ENCODE results near the gene ACSS1.
A peak's percentile ranks its signal among the peaks of the same experiment; 100 is the strongest.

Gene ACSS1

DNA sequence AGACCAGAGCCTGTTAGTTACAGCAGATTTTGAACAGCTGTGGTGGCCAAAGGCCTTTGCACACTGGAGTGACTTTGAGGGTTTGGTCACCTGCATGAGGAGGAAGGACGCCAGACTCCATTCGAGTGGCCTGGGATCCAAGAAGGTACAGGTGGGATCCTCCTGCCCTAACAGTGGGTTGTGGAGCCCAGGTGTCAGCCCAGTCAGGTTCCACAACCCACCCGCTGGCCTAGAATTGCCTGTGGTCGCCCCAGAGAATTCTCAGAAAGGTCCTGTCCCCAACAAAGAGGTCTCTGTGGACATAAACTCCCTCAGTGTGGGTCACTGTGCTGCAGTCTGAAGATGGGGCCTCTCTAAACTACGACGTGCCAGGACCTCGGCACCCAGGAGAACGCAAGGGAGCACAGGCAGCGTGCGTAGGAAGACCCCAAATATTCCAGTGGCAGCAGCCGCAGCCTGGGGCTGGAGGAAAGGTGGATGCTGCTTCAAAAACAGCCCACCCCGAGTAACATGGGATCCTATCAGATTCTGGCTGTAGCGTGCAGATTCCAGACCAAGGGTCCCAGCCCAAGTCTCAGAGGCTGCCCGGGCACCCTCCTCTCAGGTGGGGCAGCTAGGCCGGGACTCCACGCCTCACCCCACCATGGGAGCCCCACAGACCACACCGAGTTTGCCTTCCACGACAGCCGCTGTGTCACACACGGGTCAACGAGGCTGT lies 16.0 kb downstream of the ACSS1 start:
- no peak overlapping the region for H3K4me3 ChIP-seq (ENCODE audit: low read depth, low read length)
- TF ChIP-seq, protein P1, sequence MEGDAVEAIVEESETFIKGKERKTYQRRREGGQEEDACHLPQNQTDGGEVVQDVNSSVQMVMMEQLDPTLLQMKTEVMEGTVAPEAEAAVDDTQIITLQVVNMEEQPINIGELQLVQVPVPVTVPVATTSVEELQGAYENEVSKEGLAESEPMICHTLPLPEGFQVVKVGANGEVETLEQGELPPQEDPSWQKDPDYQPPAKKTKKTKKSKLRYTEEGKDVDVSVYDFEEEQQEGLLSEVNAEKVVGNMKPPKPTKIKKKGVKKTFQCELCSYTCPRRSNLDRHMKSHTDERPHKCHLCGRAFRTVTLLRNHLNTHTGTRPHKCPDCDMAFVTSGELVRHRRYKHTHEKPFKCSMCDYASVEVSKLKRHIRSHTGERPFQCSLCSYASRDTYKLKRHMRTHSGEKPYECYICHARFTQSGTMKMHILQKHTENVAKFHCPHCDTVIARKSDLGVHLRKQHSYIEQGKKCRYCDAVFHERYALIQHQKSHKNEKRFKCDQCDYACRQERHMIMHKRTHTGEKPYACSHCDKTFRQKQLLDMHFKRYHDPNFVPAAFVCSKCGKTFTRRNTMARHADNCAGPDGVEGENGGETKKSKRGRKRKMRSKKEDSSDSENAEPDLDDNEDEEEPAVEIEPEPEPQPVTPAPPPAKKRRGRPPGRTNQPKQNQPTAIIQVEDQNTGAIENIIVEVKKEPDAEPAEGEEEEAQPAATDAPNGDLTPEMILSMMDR (conservative IDR thresholded peaks at IDR 0.05; ENCODE audit: low read depth, low read length): no peak
- no peak for DNase-seq (ENCODE audit: low read depth)

DNA sequence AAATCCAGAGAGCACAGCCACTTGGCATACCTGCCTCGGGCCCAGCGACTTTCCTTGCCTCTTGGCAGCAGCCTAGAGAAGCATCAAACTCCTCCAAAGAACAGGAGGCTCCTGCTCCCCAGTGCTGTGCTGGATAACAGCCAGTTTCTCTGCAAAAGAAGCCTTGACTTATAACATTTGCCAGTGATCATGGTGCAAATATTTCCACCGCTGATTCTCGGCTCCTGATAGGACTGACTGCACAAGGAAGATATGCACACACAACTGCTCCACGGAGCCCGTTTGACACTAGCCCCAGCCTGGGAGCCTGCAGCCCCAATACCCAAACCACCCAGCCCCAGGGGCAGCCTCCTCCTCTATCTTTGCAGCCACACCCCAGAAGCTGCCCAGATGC lies 17.5 kb downstream of the ACSS1 start:
- no peak overlapping the region for H3K4me3 ChIP-seq (ENCODE audit: low read depth, low read length)
- peak; percentile 94 for DNase-seq (ENCODE audit: low read depth)
- TF ChIP-seq, protein P1 (conservative IDR thresholded peaks at IDR 0.05; ENCODE audit: low read depth, low read length): no peak

DNA sequence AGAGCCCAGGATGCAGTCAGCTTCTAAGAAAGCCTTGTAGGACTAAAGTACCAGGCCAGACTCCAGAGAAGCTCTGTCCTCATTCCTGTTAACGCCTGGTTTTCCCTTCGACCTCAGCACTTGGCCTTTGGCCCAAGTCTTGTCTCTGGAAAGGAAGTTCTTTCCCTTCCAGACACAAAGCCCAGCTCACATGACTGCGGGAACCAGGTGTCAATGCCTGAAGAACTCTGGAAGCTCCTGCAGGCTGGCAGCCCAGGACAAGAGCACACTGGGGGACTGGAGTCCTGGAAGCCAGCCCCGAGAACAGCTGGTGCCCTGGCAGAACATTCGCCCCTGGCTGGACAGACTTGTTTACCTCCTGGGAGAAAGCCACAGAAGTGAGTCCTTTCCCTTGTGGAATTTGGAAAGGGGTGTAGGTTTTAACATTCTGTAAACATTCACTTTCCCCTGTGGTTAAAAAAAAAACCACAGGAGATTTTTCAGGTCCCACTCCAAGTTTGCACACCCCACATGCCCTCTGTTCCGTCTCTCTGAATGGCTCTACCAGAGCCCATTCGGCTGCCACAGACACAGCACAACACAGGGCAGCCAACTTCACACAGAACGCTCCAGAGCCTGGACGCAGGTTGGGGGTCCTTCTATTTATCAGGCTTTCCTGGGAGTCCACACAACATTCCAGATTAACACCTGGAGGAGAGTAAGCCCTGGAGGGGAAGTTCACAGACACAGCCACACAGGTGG lies 18.1 kb downstream of the ACSS1 start:
- TF ChIP-seq, protein P1 (conservative IDR thresholded peaks at IDR 0.05; ENCODE audit: low read depth, low read length): no peak
- H3K4me3 ChIP-seq (ENCODE audit: low read depth, low read length): no peak overlapping the region
- DNase-seq (ENCODE audit: low read depth): peak; percentile 51

DNA sequence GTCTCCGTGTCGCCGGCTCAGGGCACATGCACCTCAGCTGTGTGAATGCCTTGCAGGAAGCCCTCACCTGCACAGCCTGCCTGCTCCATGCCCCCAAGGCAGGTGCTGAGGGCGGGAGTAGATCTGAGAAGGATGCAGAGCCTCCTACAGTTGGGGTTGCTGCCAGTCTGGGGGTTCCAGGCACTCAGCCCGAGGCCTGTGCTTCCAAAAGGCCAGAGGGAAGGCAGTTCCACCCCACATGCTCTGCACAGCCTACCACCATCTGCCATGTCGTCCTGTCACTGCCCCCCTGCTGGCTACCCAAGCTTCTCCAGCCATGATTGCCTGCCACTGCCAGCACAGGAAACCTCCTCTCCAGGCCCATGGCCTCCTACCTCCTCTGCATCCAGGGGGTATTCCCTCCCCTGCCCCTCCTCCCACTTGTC lies 19.3 kb downstream of the ACSS1 start:
- TF ChIP-seq, protein P1 (conservative IDR thresholded peaks at IDR 0.05; ENCODE audit: low read depth, low read length): no peak
- H3K4me3 ChIP-seq (ENCODE audit: low read depth, low read length): no peak overlapping the region
- DNase-seq (ENCODE audit: low read depth): no peak

DNA sequence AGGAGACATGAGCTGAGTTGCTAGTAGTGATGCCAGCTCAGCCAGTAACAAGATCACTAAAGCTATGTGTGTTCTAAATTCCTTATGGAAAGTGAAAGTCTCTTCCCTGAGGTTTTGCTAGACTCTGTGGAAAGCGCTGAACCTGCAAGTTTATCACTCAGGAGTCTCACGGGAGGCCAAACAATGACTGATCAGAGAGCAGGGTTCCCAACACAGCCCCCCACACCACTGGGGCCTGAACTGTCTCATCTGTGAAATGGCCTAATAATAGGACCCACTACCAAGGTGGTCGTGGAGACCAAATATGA lies 19.9 kb downstream of the ACSS1 start:
- no peak for DNase-seq (ENCODE audit: low read depth)
- H3K4me3 ChIP-seq (ENCODE audit: low read depth, low read length): no peak overlapping the region
- TF ChIP-seq, protein P1 (conservative IDR thresholded peaks at IDR 0.05; ENCODE audit: low read depth, low read length): no peak

DNA sequence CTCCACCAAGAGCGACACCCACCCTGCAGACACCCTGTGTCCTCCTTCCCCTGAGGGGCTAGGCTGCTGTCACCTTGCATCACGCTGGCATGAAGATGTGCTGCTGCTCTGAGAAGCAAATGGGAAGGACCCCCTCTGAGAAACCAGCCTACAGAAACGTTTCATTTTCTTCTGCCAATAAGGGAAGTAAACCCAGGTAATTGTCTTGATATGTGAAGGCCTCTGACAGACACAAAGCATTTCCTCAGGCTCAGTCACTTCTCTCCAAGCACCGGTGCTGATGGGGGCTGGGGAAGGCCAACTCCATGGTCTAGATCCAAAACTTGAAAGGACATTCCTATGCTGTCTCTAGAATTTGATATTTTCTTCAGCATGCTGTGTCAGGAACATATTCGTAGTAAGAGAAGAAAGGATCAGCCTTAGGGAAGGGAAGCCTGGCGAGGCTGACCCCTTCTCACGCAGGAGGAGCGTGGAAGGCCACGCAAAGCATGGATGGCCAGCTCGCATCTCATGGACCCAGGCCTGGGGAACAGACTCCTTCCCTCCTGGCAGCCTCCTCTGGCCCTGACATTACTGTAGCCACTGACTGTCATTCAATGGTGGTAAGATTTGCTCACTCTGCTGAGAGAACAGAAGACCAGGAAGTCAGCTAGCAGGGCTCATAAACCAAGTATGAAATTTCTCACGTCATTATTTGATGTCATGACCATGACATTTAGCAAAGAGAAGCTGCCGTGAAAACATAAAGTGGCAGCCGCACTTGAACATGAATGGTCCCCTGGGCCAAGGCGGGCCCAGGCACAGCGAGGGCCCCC lies 20.4 kb downstream of the ACSS1 start:
- TF ChIP-seq, protein P1 (conservative IDR thresholded peaks at IDR 0.05; ENCODE audit: low read depth, low read length): no peak
- no peak for DNase-seq (ENCODE audit: low read depth)
- H3K4me3 ChIP-seq (ENCODE audit: low read depth, low read length): no peak overlapping the region

Data from choroid plexus epithelial cell (primary cell).